Tibial artery (tissue), 4 donors: ENCODE results near the gene JADE2.

Experiments used
- DNase-seq, 2 donors: peaks; one replicate each; pipeline ENCODE4 v3.0.0-alpha.2; 2019
- H3K27ac ChIP-seq, 2 donors: fragments of 200-600 bp; sonication (generic) in 1 of 2; 1 replicate in 1 of 2; 2 replicates in 1 of 2; pipeline ENCODE4 v1.5.1; 2018 to 2019; ENCODE audit warnings: mild to moderate bottlenecking in 1 of 2
- H3K27me3 ChIP-seq, 2 donors: fragments of 200-600 bp; sonication (generic) in 1 of 2; one replicate each; pipeline versions ENCODE4 v1.5.1 to v1.6.0; 2016 to 2019
- H3K36me3 ChIP-seq, 3 donors: fragments of 200-600 bp; sonication (generic) in 2 of 3; one replicate each; pipeline ENCODE4 v1.5.1; 2016 to 2019; ENCODE audit warnings: mild to moderate bottlenecking in 2 of 3
- H3K4me1 ChIP-seq, 4 donors: fragments of 200-600 bp; sonication (generic) in 2 of 4; 1 replicate in 3 of 4; 2 replicates in 1 of 4; pipeline ENCODE4 v1.5.1; 2016 to 2019
- H3K4me3 ChIP-seq, 2 donors: fragments of 200-600 bp; sonication (generic) in 1 of 2; 1 replicate in 1 of 2; 2 replicates in 1 of 2; pipeline ENCODE4 v1.5.1; 2018 to 2019; ENCODE audit warnings: mild to moderate bottlenecking in 2 of 2
- H3K9me3 ChIP-seq, 3 donors: fragments of 200-600 bp; sonication (generic) in 1 of 3; one replicate each; pipeline ENCODE4 v1.5.1; 2016 to 2019
- intact Hi-C: fragments of 100-400 bp; cut with DNase I; formaldehyde crosslinking; loops from one replicate; pipeline ENCODE4 v1.15.0; 2023; ENCODE audit warnings: low total_unique reads
- TF ChIP-seq, protein P1 (sequence below), 2 experiments: fragments of 200-600 bp in 1 of 2; fragments of 450-650 bp in 1 of 2; IDR thresholded peaks; one replicate each; pipeline ENCODE4 v1.5.1; 2017 to 2019; ENCODE audit warnings: antibody characterized with exemption in 2 of 2, mild to moderate bottlenecking in 1 of 2, moderate library complexity in 1 of 2

The JADE2 gene

DNA sequence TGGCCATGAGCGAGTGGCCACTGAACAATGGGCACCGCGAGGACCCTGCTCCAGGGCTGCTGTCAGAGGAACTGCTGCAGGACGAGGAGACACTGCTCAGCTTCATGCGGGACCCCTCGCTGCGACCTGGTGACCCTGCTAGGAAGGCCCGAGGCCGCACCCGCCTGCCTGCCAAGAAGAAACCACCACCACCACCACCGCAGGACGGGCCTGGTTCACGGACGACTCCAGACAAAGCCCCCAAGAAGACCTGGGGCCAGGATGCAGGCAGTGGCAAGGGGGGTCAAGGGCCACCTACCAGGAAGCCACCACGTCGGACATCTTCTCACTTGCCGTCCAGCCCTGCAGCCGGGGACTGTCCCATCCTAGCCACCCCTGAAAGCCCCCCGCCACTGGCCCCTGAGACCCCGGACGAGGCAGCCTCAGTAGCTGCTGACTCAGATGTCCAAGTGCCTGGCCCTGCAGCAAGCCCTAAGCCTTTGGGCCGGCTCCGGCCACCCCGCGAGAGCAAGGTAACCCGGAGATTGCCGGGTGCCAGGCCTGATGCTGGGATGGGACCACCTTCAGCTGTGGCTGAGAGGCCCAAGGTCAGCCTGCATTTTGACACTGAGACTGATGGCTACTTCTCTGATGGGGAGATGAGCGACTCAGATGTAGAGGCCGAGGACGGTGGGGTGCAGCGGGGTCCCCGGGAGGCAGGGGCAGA is 53.3 kb downstream of the JADE2 start:
- H3K27me3 ChIP-seq, result no peaks in the 10 kb centered on the region
- TF ChIP-seq, protein P1, sequence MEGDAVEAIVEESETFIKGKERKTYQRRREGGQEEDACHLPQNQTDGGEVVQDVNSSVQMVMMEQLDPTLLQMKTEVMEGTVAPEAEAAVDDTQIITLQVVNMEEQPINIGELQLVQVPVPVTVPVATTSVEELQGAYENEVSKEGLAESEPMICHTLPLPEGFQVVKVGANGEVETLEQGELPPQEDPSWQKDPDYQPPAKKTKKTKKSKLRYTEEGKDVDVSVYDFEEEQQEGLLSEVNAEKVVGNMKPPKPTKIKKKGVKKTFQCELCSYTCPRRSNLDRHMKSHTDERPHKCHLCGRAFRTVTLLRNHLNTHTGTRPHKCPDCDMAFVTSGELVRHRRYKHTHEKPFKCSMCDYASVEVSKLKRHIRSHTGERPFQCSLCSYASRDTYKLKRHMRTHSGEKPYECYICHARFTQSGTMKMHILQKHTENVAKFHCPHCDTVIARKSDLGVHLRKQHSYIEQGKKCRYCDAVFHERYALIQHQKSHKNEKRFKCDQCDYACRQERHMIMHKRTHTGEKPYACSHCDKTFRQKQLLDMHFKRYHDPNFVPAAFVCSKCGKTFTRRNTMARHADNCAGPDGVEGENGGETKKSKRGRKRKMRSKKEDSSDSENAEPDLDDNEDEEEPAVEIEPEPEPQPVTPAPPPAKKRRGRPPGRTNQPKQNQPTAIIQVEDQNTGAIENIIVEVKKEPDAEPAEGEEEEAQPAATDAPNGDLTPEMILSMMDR (IDR thresholded peaks at IDR 0.05), result no peak
- intact Hi-C loops, result loop anchor here (5.0 kb wide), 2 partner anchors 51 to 166 kb away; partner anchors contain the start of genes CDKN2AIPNL and JADE2
- H3K27ac ChIP-seq, result no peak overlapping the region
- no peak overlapping the region for H3K4me3 ChIP-seq
- H3K36me3 ChIP-seq, result peaks cover 34 to 89% (median 59%) of the 10 kb centered on the region in 3 donors
- no peaks in the 10 kb centered on the region for H3K9me3 ChIP-seq
- peak in 1 of 2 donors; percentile 63 for DNase-seq
- H3K4me1 ChIP-seq, result peaks cover 4 to 31% (median 16%) of the 10 kb centered on the region in 4 donors

DNA sequence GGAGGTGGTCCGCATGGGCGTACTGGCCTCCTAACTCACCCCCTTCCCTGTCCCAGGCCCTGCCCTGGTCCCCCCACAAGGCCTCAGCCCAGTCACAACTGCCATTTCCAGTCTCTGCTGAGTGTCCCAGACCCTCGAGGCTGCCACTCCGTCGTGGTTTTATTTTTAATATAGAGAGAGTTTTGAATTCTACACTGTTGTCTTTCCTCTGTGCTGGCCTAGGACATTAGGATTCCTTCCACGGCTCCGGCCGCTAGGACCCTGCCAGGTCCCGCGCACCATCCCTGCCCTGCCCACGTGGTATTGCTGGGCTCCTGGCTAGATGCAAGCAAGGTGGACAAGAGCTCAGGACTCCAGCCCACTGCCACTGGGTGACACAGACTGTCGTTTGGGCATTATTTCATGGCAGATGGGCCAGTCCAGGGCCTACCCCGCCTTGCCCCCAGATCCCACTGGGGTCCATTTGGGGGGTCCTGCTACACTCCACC is 53.9 kb downstream of the JADE2 start:
- H3K27ac ChIP-seq, result no peak overlapping the region

DNA sequence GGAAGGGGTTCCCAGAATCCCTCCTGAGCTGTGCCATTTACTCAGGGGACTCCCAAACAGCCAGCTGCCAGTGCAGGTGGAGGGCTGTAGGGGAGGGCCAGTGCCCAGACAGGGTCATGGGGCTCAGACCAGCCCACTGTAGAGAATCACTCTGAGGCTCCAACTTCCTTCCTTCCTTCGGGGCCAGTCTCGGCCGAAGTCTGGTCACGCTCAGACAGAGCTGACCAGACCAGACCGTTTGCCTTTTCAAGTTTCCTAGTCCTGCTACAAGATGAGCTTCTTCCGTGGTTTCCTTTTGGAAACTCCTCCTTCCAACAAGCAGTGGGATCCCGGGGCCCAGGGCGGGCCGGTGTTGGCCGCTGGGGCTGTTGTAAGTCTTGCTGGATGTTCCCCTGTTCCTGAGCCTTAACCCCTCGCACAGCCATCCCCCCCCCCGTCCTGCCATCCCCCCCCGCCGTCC is 54.6 kb downstream of the JADE2 start:
- Histone ChIP-seq H3K4me1 (peaks cover 4 to 31% (median 16%) of the 10 kb centered on the region in 4 donors), H3K9me3 (no peaks in the 10 kb centered on the region), H3K27me3 (no peaks in the 10 kb centered on the region), H3K27ac (no peak overlapping the region), H3K36me3 (peaks cover 21 to 78% (median 46%) of the 10 kb centered on the region in 3 donors), H3K4me3 (no peak overlapping the region)
- DNase-seq, result peak in 1 of 2 donors; percentile 58
- intact Hi-C loops, result no loop called here
- TF ChIP-seq, protein P1 (IDR thresholded peaks at IDR 0.05), result no peak

More for the DNA sequence above, 53.9 kb downstream of the JADE2 start:
- Histone ChIP-seq H3K9me3 (no peaks in the 10 kb centered on the region), H3K36me3 (peaks cover 28 to 85% (median 53%) of the 10 kb centered on the region in 3 donors), H3K4me3 (no peak overlapping the region), H3K27me3 (no peaks in the 10 kb centered on the region), H3K4me1 (peaks cover 4 to 31% (median 16%) of the 10 kb centered on the region in 4 donors)
- intact Hi-C loops, result loop anchor here (5.0 kb wide), 2 partner anchors 52 to 167 kb away; partner anchors contain the start of genes CDKN2AIPNL and JADE2
- DNase-seq, result peak in 1 of 2 donors; percentile 60
- TF ChIP-seq, protein P1 (IDR thresholded peaks at IDR 0.05), result no peak

DNA sequence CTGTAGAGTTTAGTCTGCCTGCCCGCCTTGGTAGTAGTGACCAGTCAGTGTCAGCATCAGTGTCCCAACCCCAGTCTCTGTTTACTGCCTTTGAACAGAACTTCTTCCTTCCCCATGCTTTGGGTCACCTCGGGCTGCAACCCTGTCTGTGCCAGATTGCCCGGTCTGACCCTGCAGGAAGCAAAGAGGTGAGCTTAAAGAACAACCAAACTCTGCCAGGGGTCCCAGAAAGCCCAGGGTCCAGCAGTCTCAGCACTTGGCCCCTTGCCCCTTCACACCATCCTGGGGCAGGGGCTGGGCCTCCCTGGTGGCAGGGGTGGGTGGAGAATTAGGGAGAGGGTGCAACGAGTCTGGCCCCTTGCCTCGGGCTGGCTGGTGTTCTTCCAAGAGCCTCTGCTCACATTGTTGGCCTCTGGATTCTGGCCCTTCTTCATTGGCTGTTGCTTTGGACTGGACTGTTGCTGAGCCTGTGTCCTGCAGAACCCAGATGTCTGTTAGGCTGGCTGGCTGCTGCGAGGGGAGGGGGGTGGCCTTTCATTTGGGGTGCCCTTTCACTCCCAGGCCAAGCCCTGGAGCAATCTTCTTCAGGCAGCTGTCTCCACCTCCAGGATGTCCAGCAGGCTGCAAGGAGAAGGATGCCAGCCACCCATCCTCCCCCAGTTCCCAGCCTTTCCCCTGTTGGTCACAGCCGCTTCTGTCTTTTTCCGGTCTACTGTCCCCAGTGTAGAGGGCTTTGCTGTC is 55.9 kb downstream of the JADE2 start:
- H3K9me3 ChIP-seq, result no peaks in the 10 kb centered on the region
- peak in 1 of 2 donors; percentile 69 for DNase-seq
- H3K27ac ChIP-seq, result peak overlapping the region; percentile 20 to 36
- no peaks in the 10 kb centered on the region for H3K27me3 ChIP-seq
- H3K4me1 ChIP-seq, result peaks cover 4 to 31% (median 16%) of the 10 kb centered on the region in 4 donors
- no peak overlapping the region for H3K4me3 ChIP-seq
- H3K36me3 ChIP-seq, result peaks cover 13 to 64% (median 32%) of the 10 kb centered on the region in 3 donors
- intact Hi-C loops, result no loop called here
- TF ChIP-seq, protein P1 (IDR thresholded peaks at IDR 0.05), result no peak

- intact Hi-C loops, result no loop called here
- H3K27ac ChIP-seq, result no peak overlapping the region
These were observed 56.8 kb downstream of the JADE2 start for GRCh38 chr5:134582281-134582680.

More at GRCh38 chr5:134582281-134582680, 56.8 kb downstream of the JADE2 start:
- Histone ChIP-seq H3K9me3 (no peaks in the 10 kb centered on the region), H3K27me3 (no peaks in the 10 kb centered on the region), H3K4me1 (peaks cover 4 to 32% (median 14%) of the 10 kb centered on the region in 4 donors), H3K36me3 (peaks cover 13 to 55% (median 25%) of the 10 kb centered on the region in 3 donors), H3K4me3 (no peak overlapping the region)
- TF ChIP-seq, protein P1 (IDR thresholded peaks at IDR 0.05), result no peak
- no peak for DNase-seq
